Activated T-cell treated with anti-CD3 and anti-CD28 coated beads, Interleukin-2, amount 50 U/mL, for 72 hours (primary cell): ENCODE data around the gene GRIK1. TPM values are rescaled to one million over a fixed set of nuclear protein-coding genes. Genes with fewer than 3 reads are reported as not detected.
"Not testable (repeated sequence)": the region's sequence is repeated elsewhere in the genome, so short reads cannot be mapped to it uniquely, and the experiment has no call there.

Experiments
- ATAC-seq, 2 donors: fragments of 150-1000 bp; cut with Tn5 transposase; replicated peaks in 1 of 2; 2 replicates each; pipeline ENCODE4 v1.10.0; 2021; ENCODE audit warnings: moderate library complexity in 2 of 2, mild to moderate bottlenecking in 1 of 2
- DNase-seq, 2 donors: peaks; one replicate each; pipeline ENCODE4 v3.0.0; 2021 to 2022; ENCODE audit warnings: mixed read lengths in 1 of 2
- H3K27ac Mint-ChIP-seq: one replicate; pipeline ENCODE4 v1.8.0; 2022; ENCODE audit warnings: mild to moderate bottlenecking, moderate library complexity, mixed read lengths
- H3K27me3 Mint-ChIP-seq: one replicate; pipeline ENCODE4 v1.8.0; 2022; ENCODE audit warnings: low read depth, mixed read lengths
- H3K36me3 Mint-ChIP-seq, 2 donors: one replicate each; pipeline ENCODE4 v1.8.0; 2022; ENCODE audit warnings: mixed read lengths in 2 of 2, mild to moderate bottlenecking in 1 of 2; ENCODE audit not compliant: insufficient read depth in 2 of 2
- H3K4me1 Mint-ChIP-seq: one replicate; pipeline ENCODE4 v1.8.0; 2022; ENCODE audit warnings: low read depth, mixed read lengths
- H3K4me3 Mint-ChIP-seq, 2 donors: one replicate each; pipeline ENCODE4 v1.8.0; 2022; ENCODE audit warnings: mild to moderate bottlenecking in 2 of 2, mixed read lengths in 2 of 2, moderate library complexity in 2 of 2
- H3K9me3 Mint-ChIP-seq, 2 donors: one replicate each; pipeline ENCODE4 v1.8.0; 2022; ENCODE audit warnings: mixed read lengths in 2 of 2
- total RNA-seq, 2 donors: library from RNA; stranded (reverse); gene quantifications; one replicate each; pipeline ENCODE4 v1.2.3, GENCODE V29; 2022

The GRIK1 gene
- total RNA-seq, 2 donors from 2014 or later, result not detected

GRCh38 chr21:29605219-29605618, 334.6 kb downstream of the GRIK1 start:
- not testable (repeated sequence) for H3K36me3 Mint-ChIP-seq, H3K4me3 Mint-ChIP-seq, H3K27me3 Mint-ChIP-seq, H3K27ac Mint-ChIP-seq, H3K9me3 Mint-ChIP-seq, DNase-seq, ATAC-seq, H3K4me1 Mint-ChIP-seq

GRCh38 chr21:29604076-29604475, 335.7 kb downstream of the GRIK1 start:
- ATAC-seq, result no peak
- no peaks in the 10 kb centered on the region for H3K4me1 Mint-ChIP-seq
- H3K9me3 Mint-ChIP-seq, result peaks cover 0 to 4% of the 10 kb centered on the region in 2 donors
- no peak overlapping the region for H3K27ac Mint-ChIP-seq
- no peaks in the 10 kb centered on the region for H3K27me3 Mint-ChIP-seq
- H3K4me3 Mint-ChIP-seq, result no peak overlapping the region
- DNase-seq, result no peak
- peaks cover 0 to 3% of the 10 kb centered on the region in 2 donors for H3K36me3 Mint-ChIP-seq

GRCh38 chr21:29601047-29601446, 338.7 kb downstream of the GRIK1 start:
- peaks cover 0 to 3% of the 10 kb centered on the region in 2 donors for H3K36me3 Mint-ChIP-seq
- H3K4me1 Mint-ChIP-seq, result no peaks in the 10 kb centered on the region
- no peak for ATAC-seq
- no peak overlapping the region for H3K27ac Mint-ChIP-seq
- no peaks in the 10 kb centered on the region for H3K27me3 Mint-ChIP-seq
- H3K9me3 Mint-ChIP-seq, result peaks cover 0 to 5% of the 10 kb centered on the region in 2 donors
- no peak overlapping the region for H3K4me3 Mint-ChIP-seq
- DNase-seq, result no peak

- H3K27ac Mint-ChIP-seq, result no peak overlapping the region
- no peaks in the 10 kb centered on the region for H3K4me1 Mint-ChIP-seq
- H3K27me3 Mint-ChIP-seq, result peaks cover 18% of the 10 kb centered on the region
- ATAC-seq (no peak), DNase-seq (no peak)
- H3K4me3 Mint-ChIP-seq, result no peak overlapping the region
- H3K9me3 Mint-ChIP-seq, result no peaks in the 10 kb centered on the region
- no peaks in the 10 kb centered on the region for H3K36me3 Mint-ChIP-seq
Measured at GRCh38 chr21:29586696-29587095, 353.1 kb downstream of the GRIK1 start.

GRCh38 chr21:29585462-29585861, 354.3 kb downstream of the GRIK1 start:
- no peaks in the 10 kb centered on the region for H3K36me3 Mint-ChIP-seq
- H3K4me1 Mint-ChIP-seq, result no peaks in the 10 kb centered on the region
- H3K4me3 Mint-ChIP-seq, result no peak overlapping the region
- H3K9me3 Mint-ChIP-seq, result no peaks in the 10 kb centered on the region
- DNase-seq, result no peak
- no peak for ATAC-seq
- H3K27me3 Mint-ChIP-seq, result peaks cover 10% of the 10 kb centered on the region
- no peak overlapping the region for H3K27ac Mint-ChIP-seq

- Mint-ChIP-seq H3K4me1 (no peaks in the 10 kb centered on the region), H3K36me3 (no peaks in the 10 kb centered on the region), H3K27ac (no peak overlapping the region), H3K4me3 (no peak overlapping the region), H3K9me3 (no peaks in the 10 kb centered on the region), H3K27me3 (no peaks in the 10 kb centered on the region)
- DNase-seq, result no peak
- ATAC-seq, result no peak
Measured at GRCh38 chr21:29583424-29583924, 356.3 kb downstream of the GRIK1 start.

- H3K4me3 Mint-ChIP-seq, result no peak overlapping the region
- ATAC-seq (no peak), DNase-seq (no peak)
- no peaks in the 10 kb centered on the region for H3K36me3 Mint-ChIP-seq
- no peaks in the 10 kb centered on the region for H3K27me3 Mint-ChIP-seq
- H3K27ac Mint-ChIP-seq, result no peak overlapping the region
- no peaks in the 10 kb centered on the region for H3K9me3 Mint-ChIP-seq
- no peaks in the 10 kb centered on the region for H3K4me1 Mint-ChIP-seq
Measured at GRCh38 chr21:29582855-29583254, 356.9 kb downstream of the GRIK1 start.

- no peaks in the 10 kb centered on the region for H3K36me3 Mint-ChIP-seq
- DNase-seq (peak in 1 of 2 donors; percentile 4), ATAC-seq (peak in 1 of 2 donors; percentile 67)
- H3K9me3 Mint-ChIP-seq, result no peaks in the 10 kb centered on the region
- H3K4me3 Mint-ChIP-seq, result no peak overlapping the region
- no peaks in the 10 kb centered on the region for H3K4me1 Mint-ChIP-seq
- no peak overlapping the region for H3K27ac Mint-ChIP-seq
- no peaks in the 10 kb centered on the region for H3K27me3 Mint-ChIP-seq
Measured at GRCh38 chr21:29581393-29581792, 358.4 kb downstream of the GRIK1 start.

- H3K27me3 Mint-ChIP-seq, result no peaks in the 10 kb centered on the region
- ATAC-seq, result no peak
- no peak overlapping the region for H3K4me3 Mint-ChIP-seq
- H3K9me3 Mint-ChIP-seq, result no peaks in the 10 kb centered on the region
- no peaks in the 10 kb centered on the region for H3K36me3 Mint-ChIP-seq
- no peak for DNase-seq
- no peak overlapping the region for H3K27ac Mint-ChIP-seq
- no peaks in the 10 kb centered on the region for H3K4me1 Mint-ChIP-seq
Measured at GRCh38 chr21:29580732-29581285, 359.0 kb downstream of the GRIK1 start.

GRCh38 chr21:29578306-29578705, 361.5 kb downstream of the GRIK1 start:
- H3K4me3 Mint-ChIP-seq, result no peak overlapping the region
- no peak for DNase-seq
- no peaks in the 10 kb centered on the region for H3K9me3 Mint-ChIP-seq
- H3K27me3 Mint-ChIP-seq, result no peaks in the 10 kb centered on the region
- no peaks in the 10 kb centered on the region for H3K4me1 Mint-ChIP-seq
- no peak overlapping the region for H3K27ac Mint-ChIP-seq
- ATAC-seq, result no peak
- H3K36me3 Mint-ChIP-seq, result no peaks in the 10 kb centered on the region

- Mint-ChIP-seq H3K4me1 (no peaks in the 10 kb centered on the region), H3K36me3 (no peaks in the 10 kb centered on the region), H3K27ac (no peak overlapping the region), H3K9me3 (no peaks in the 10 kb centered on the region), H3K4me3 (no peak overlapping the region), H3K27me3 (no peaks in the 10 kb centered on the region)
- ATAC-seq, result no peak
- no peak for DNase-seq
Measured at GRCh38 chr21:29571949-29572348, 367.8 kb downstream of the GRIK1 start.

- Mint-ChIP-seq H3K4me1 (no peaks in the 10 kb centered on the region), H3K27ac (no peak overlapping the region), H3K36me3 (no peaks in the 10 kb centered on the region), H3K9me3 (no peaks in the 10 kb centered on the region), H3K27me3 (no peaks in the 10 kb centered on the region), H3K4me3 (no peak overlapping the region)
- ATAC-seq (no peak), DNase-seq (no peak)
Measured at GRCh38 chr21:29568020-29568697, 371.6 kb downstream of the GRIK1 start.

- no peaks in the 10 kb centered on the region for H3K9me3 Mint-ChIP-seq
- no peak for ATAC-seq
- no peaks in the 10 kb centered on the region for H3K4me1 Mint-ChIP-seq
Measured at GRCh38 chr21:29557931-29558725, 381.7 kb downstream of the GRIK1 start.

More at GRCh38 chr21:29557931-29558725, 381.7 kb downstream of the GRIK1 start:
- Mint-ChIP-seq H3K4me3 (no peak overlapping the region), H3K36me3 (no peaks in the 10 kb centered on the region), H3K27ac (no peak overlapping the region), H3K27me3 (no peaks in the 10 kb centered on the region)
- no peak for DNase-seq
